Vein endothelial cell (primary cell): ENCODE data around the gene FBLN2. TPM values are rescaled to one million over a fixed set of nuclear protein-coding genes. Genes with fewer than 3 reads are reported as not detected.

Experiments used
- total RNA-seq: library from RNA; depleted of rRNA; stranded (reverse); fragments of >200 nt; gene quantifications from 2 replicates; pipeline ENCODE4 v1.2.3, GENCODE V29; 2012

Gene FBLN2
- 1.2 and 7.5 TPM in 2 replicates for total RNA-seq

DNA sequence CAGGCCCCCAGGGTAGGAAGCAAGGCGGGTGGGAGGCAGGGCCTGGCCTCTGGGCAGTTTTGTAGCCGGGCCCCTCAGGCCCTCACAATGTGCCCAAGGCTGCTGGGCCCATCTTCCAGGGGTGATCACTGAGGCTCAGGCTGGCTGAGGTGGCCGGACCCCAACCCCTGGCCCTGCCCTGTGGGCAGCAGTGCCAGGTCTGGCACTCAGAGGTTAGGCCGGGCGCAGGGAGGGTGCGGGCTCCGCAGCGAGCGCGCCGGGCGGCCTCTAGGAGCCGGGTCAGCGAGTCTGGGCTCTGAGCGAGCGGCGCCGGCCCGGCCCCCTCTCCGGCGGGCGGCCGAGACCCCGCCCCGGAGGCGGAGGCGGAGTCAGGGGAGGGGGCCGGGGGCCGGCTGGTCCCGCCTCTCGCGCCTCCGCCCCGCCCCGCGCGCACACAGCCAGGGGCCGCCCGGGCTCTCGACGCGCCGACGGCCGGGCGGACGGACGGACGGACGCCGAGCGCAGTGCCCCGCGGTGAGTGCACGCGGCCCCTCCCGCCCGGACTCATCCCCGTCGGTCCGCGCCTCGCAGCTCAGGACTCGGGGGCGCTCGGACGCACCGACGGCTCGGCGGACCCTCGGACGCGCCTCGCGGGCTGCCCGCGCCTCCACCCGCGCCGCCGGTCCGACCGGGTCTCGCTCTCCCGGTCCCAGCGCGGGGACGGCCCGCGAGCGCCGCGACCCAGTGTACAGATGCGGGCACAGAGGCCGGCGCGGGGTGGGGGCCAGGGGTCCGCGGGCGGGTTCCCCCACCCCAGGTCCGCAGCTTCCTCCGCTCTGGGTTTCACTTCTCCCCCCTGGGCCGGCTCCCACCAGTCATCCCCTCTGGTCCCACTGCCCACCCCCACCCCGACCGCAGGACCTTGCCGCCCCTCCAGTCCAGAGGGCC, at the start of gene FBLN2:
Gene FBLN2 (plus strand): TSS at position 430 of the 927 bp plus-strand sequence. CDS start 21,231 bp downstream, outside the sequence.

Other genes starting within 250 kb of the FBLN2 start
- gene NUP210, start 128.8 kb upstream of the FBLN2 start, total RNA-seq = 0.29 and 1.3 TPM in 2 replicates
- 3.9 and 7.8 TPM in 2 replicates for gene HDAC11, start 68.8 kb upstream of the FBLN2 start, total RNA-seq